ENCODE results near the gene ANAPC4. TPM values are rescaled to one million over a fixed set of nuclear protein-coding genes. Genes with fewer than 3 reads are reported as not detected.

ANAPC4 gene
- total and polyA plus RNA-seq, 2 donors (not counting 1 experiment from before 2014, with no cell fraction given) = 15.9 to 27.1 TPM

GRCh38 chr4:25410820-25411529, 33.9 kb downstream of the ANAPC4 start:
- TF ChIP-seq CTCF (conservative IDR thresholded peaks at IDR 0.05 in 1 of 2, IDR thresholded peaks at IDR 0.05 in 1 of 2; ENCODE audit: low read depth in 1 of 2, low read length in 2 of 2) (no peak), EZH2 (IDR thresholded peaks at IDR 0.05; ENCODE audit: low read length, missing control alignments) (no peak)
- Histone ChIP-seq H3K27ac (ENCODE audit: insufficient read depth, low read length) (no peak overlapping the region), H2AFZ (ENCODE audit: low read length) (no peak overlapping the region), H3K9ac (ENCODE audit: insufficient read depth, low read length) (no peak overlapping the region), H3K9me3 (ENCODE audit: control insufficient read depth, insufficient read depth, low read depth, low read length) (no peaks in the 10 kb centered on the region), H3K4me1 (ENCODE audit: control insufficient read depth, extremely low read depth, insufficient read depth, low read length) (no peaks in the 10 kb centered on the region), H4K20me1 (ENCODE audit: control insufficient read depth, extremely low read depth, insufficient read depth, low read length) (no peaks in the 10 kb centered on the region), H3K27me3 (ENCODE audit: control insufficient read depth, insufficient read depth, low read length) (no peaks in the 10 kb centered on the region), H3K4me2 (ENCODE audit: extremely low read depth, insufficient read depth, low read length) (no peak overlapping the region), H3K36me3 (ENCODE audit: control insufficient read depth, insufficient read depth, low read length) (peaks cover 2% of the 10 kb centered on the region), H3K79me2 (ENCODE audit: control insufficient read depth, insufficient read depth, low read length) (no peaks in the 10 kb centered on the region), H3K4me3 (replicated peaks in 1 of 4; ENCODE audit: control extremely low read depth in 1 of 4, insufficient read depth in 1 of 4, low read depth in 3 of 4, low read length in 4 of 4) (no peak overlapping the region)
- no peak for DNase-seq (ENCODE audit: low read depth in 2 of 2)

- Histone ChIP-seq H3K27me3 (ENCODE audit: control insufficient read depth, insufficient read depth, low read length) (no peaks in the 10 kb centered on the region), H3K9ac (ENCODE audit: insufficient read depth, low read length) (no peak overlapping the region), H2AFZ (ENCODE audit: low read length) (no peak overlapping the region), H3K4me1 (ENCODE audit: control insufficient read depth, extremely low read depth, insufficient read depth, low read length) (no peaks in the 10 kb centered on the region), H3K36me3 (ENCODE audit: control insufficient read depth, insufficient read depth, low read length) (peaks cover 5% of the 10 kb centered on the region), H3K9me3 (ENCODE audit: control insufficient read depth, insufficient read depth, low read depth, low read length) (no peaks in the 10 kb centered on the region), H3K79me2 (ENCODE audit: control insufficient read depth, insufficient read depth, low read length) (no peaks in the 10 kb centered on the region), H3K4me3 (replicated peaks in 1 of 4; ENCODE audit: control extremely low read depth in 1 of 4, insufficient read depth in 1 of 4, low read depth in 3 of 4, low read length in 4 of 4) (no peak overlapping the region), H4K20me1 (ENCODE audit: control insufficient read depth, extremely low read depth, insufficient read depth, low read length) (no peaks in the 10 kb centered on the region), H3K27ac (ENCODE audit: insufficient read depth, low read length) (no peak overlapping the region), H3K4me2 (ENCODE audit: extremely low read depth, insufficient read depth, low read length) (no peak overlapping the region)
- no peak for TF ChIP-seq CTCF (conservative IDR thresholded peaks at IDR 0.05 in 1 of 2, IDR thresholded peaks at IDR 0.05 in 1 of 2; ENCODE audit: low read depth in 1 of 2, low read length in 2 of 2)
- TF ChIP-seq EZH2 (IDR thresholded peaks at IDR 0.05; ENCODE audit: low read length, missing control alignments) = no peak
- no peak for DNase-seq (ENCODE audit: low read depth in 2 of 2)
Observed at GRCh38 chr4:25413261-25413660, 36.2 kb downstream of the ANAPC4 start.

GRCh38 chr4:25417014-25417413, 40.0 kb downstream of the ANAPC4 start:
- no peaks in the 10 kb centered on the region for H3K4me1 ChIP-seq (ENCODE audit: control insufficient read depth, extremely low read depth, insufficient read depth, low read length)
- no peak overlapping the region for H3K4me2 ChIP-seq (ENCODE audit: extremely low read depth, insufficient read depth, low read length)
- no peaks in the 10 kb centered on the region for H3K79me2 ChIP-seq (ENCODE audit: control insufficient read depth, insufficient read depth, low read length)
- no peaks in the 10 kb centered on the region for H4K20me1 ChIP-seq (ENCODE audit: control insufficient read depth, extremely low read depth, insufficient read depth, low read length)
- no peak overlapping the region for H3K4me3 ChIP-seq (replicated peaks in 1 of 4; ENCODE audit: control extremely low read depth in 1 of 4, insufficient read depth in 1 of 4, low read depth in 3 of 4, low read length in 4 of 4)
- H3K27me3 ChIP-seq (ENCODE audit: control insufficient read depth, insufficient read depth, low read length) = no peaks in the 10 kb centered on the region
- H3K36me3 ChIP-seq (ENCODE audit: control insufficient read depth, insufficient read depth, low read length) = peaks cover 3% of the 10 kb centered on the region
- TF ChIP-seq CTCF (conservative IDR thresholded peaks at IDR 0.05 in 1 of 2, IDR thresholded peaks at IDR 0.05 in 1 of 2; ENCODE audit: low read depth in 1 of 2, low read length in 2 of 2) = no peak
- TF ChIP-seq EZH2 (IDR thresholded peaks at IDR 0.05; ENCODE audit: low read length, missing control alignments) = no peak
- no peaks in the 10 kb centered on the region for H3K9me3 ChIP-seq (ENCODE audit: control insufficient read depth, insufficient read depth, low read depth, low read length)
- DNase-seq (ENCODE audit: low read depth in 2 of 2) = no peak
- no peak overlapping the region for H3K27ac ChIP-seq (ENCODE audit: insufficient read depth, low read length)
- H2AFZ ChIP-seq (ENCODE audit: low read length) = no peak overlapping the region
- no peak overlapping the region for H3K9ac ChIP-seq (ENCODE audit: insufficient read depth, low read length)

All from fibroblast of lung (primary cell).